HG03558 (cell line): ENCODE results near the gene COX4I2.
"Not testable (repeated sequence)": the region's sequence is repeated elsewhere in the genome, so short reads cannot be mapped to it uniquely, and the experiment has no call there.

Experiments used
- ATAC-seq: cut with Tn5 transposase; IDR thresholded peaks from one replicate; pipeline ENCODE4 v1.9.1; 2021; ENCODE audit warnings: moderate number of reproducible peaks; ENCODE audit not compliant: unreplicated experiment; ENCODE audit errors: extremely low read depth

COX4I2 gene

DNA sequence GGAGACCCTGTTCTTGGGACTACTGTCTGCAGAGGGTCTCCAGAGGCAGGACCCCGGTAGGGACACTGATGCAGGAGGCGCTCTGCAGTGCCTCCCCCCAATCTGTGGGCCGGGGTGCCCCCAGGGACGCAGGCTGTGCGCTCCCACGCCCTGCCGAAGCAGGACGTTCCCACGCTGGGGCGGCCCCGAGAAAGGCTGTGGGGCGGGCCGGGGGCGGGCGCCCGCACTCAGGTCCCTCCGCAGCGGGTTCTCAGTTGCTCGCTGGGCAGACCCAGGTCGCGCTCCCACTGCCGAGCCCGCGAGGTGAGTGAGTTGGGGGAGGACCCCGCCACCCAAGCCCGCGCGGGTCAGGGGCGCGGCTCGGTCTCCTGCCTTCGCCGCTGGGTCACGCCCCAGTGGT is at the start of gene COX4I2:
Gene COX4I2, plus strand, starts transcription at position 253 of the 400 bp plus-strand sequence. CDS start 1,106 bp downstream, outside the sequence.
- no peak for ATAC-seq

DNA sequence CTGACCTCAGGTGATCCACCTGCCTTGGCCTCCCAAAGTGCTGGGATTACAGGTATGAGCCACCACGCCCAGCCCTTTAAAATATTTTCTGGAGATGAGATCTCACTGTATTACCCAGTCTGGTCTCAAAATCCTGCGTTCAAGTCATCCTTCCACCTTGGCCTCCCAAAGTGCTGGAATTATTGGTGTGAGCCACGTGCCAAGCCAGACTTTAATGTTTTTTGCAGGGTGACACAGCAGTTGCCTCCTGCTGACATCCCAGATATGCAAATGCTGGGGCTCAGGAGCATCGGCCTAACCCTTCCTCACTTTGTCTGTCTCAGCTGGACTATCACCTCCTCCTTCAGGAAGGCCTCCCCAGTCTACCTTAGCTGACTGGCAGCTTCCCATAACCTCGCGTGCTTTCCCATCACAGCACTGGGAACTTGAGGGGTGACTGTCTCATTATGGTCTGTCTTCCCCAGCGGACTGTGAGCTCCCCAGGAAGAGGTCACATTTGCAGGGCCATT is 46.9 kb upstream of the COX4I2 start:
- ATAC-seq, result no peak

DNA sequence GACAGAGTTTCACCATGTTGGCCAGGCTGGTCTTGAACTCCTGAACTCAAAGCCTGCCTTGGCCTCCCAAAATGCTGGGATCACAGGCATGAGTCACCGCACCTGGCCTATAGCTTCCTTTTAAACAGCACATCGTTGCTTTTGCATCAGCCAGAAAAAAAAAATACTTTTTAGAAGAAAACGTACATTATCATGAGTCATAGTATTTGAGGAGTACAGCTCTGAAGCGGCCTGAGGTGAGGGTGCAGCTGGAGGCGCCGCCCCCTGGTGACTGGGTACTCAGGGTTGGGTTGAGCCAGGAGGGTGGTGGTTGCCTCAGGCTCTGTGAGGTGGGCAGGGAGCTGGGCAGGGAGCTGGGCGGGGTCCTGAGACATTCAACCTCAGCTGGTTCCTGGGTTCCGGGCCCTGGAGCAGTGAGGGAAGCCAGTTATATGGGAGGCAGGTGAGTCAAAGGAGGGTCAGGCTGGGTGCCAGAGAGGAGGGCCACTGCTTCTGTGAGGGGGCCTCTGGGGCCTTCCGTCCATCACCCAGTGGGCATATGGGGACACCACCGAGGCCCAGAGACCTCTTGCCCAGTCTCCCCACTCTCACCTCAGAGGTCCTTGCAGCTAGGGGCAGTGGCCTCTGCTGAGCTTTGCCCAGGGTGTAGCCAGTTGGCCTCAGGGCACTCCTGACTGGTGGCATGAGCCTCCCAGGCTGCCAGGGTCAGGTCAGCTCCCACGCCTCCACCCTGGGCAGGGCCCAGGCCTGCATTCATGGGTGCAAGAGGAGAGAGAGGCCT is 44.3 kb upstream of the COX4I2 start:
- ATAC-seq, result no peak

DNA sequence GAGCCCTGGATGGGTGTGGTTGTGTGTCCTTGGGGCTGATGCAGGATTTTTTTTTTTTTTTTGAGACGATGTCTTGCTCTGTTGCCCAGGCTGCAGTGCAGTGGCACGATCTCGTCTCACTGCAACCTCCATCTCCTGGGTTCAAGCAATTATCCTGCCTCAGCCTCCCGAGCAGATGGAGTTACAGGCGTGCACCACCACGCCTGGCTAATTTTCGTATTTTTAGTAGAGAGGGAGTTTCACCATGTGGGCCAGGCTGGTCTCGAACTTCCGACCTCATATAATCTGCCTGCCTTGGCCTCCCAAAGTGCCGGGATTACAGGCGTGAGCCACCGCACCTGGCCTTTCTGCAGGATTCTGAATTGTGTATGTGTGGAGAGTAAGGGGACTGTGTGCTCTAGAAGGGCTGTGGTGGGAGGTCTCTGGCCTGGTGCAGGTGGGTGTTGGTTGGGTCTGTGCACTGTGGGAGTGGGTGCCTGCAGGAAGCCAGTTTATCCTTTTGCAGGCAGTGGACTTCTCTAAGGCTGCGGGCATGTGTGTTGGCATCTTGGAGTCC is 43.6 kb upstream of the COX4I2 start:
- no peak for ATAC-seq

DNA sequence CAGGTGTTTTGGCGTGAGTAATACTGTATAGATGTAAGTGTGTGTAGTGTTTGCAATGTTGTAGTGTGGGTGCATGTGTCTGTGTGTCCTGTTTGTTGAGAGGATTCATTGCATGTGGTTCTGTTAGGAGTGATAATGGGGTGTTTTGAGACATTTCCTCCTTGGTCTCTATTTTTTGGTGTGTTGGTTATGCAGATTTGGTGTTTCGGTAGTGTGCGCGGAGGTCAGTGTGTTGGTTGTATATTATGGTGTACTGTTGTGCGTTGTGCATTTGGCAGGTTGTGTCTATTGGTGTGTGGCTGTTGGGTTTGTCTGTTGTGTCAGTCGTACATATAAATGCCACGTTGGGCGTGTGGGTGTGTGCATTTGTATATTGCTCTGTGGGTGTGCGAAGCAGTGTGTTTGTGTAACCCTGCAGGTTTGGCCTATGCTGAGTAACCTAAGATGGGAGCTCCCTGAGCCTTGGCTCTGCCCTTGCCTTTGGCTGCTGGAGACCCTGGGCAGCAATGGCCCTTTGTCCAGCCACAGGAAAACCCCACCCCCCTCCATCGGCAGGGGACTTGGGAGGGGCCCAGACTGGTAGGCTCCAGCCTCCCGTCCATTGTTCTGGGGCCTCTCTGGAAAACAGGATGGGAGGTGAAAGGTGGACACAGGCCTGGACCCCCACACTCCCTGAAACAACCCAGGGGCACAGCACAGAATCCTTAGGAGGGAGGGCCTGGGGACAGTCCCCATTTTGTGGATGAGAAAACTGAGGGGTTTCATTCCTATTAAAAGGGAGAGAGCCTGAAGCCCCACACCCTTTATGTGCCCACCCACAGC is 42.9 kb upstream of the COX4I2 start:
- no peak for ATAC-seq

DNA sequence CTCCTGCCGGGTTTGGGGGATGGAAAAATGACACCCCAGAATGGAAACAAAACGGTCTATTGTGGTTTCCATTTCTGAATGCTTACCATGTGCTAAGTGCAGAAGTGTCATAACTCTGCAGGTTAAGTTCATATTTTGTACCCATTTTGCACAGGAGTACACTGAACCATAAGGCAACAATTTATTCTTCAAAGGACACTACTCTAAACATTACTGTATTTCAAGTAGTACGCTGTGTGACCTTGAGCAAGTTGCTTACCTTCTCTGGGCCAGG is 42.4 kb upstream of the COX4I2 start:
- no peak for ATAC-seq

DNA sequence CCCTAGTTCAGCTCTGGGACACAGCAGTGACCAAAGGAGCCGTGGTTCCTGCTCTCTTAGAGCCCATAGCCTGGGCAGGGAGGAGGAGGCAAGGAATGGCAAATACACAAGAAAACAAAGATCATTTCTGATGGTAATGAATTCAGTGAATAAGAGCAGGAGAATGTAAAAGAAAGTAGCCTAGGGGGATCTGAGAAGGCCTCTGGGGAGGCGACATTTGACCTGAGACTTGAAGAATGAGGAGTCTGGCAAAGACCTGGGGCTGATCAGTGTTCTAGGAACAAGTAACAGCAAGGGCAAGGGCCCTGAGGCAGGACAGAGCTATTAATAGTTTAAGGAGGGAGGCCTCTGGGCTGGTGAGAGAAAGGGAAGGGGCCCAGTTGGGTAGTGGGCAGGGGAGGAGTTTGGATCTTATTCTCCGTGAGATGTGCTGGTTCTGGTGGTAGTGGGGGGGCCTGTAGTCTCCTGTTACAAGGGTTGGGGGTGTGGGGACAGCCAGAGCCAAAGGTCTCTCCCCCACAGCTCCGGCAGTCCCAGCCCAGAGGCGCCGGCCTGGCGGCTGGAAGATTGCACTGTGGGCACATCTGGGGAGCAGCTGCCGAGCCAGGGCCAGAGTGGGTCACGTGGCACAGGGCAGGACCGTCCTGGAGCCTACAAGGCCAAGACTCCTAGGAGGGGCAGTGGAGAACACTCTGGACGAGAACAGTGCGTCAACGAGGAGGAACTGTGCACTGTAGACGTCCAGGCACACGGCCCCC is 41.9 kb upstream of the COX4I2 start:
- no peak for ATAC-seq

DNA sequence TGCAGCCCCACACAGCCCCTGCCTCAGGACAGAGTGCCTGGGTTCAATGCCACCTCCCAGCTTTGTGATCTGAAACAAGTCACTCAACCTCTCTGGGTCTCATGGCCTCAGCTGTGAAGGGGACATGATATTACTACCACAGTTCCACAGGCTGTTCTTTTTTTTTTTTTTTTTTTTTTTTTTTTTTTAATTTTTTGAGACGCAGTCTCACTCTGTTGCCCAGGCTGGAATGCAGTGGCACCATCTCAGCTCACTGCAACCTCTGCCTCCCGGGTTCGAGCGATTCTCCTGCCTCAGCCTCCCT is 41.3 kb upstream of the COX4I2 start:
- not testable (repeated sequence) for ATAC-seq

DNA sequence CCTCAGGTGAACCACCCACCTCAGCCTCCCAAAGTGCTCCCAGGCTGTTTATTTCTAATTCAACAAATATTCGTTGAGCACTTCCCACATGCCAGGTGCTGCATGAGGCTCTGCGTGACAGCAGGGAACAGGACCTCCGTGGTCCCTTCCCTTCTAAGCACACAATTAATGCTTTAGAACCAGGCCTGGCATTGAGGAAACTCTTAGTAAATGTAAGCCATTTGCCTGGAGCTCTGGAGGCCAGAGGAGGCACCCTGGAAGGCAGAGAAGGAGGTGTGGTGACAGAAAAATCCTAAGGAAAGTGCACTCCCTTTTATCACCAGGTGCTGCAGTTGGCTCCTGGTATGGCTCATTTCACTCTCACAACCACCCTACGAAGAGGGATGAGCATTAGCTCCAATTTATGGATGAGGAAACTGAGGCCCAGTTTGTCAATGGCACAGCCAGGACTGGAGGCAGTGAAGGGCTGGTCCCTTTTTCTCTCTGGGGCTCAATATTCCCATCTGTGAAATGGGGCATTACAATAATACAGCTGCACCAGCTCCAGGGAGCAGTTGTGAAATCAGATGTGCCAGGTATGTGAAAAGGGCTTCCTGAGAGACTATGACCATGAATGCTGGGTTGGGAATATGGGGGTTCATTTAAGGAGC is 40.8 kb upstream of the COX4I2 start:
- ATAC-seq, result no peak

DNA sequence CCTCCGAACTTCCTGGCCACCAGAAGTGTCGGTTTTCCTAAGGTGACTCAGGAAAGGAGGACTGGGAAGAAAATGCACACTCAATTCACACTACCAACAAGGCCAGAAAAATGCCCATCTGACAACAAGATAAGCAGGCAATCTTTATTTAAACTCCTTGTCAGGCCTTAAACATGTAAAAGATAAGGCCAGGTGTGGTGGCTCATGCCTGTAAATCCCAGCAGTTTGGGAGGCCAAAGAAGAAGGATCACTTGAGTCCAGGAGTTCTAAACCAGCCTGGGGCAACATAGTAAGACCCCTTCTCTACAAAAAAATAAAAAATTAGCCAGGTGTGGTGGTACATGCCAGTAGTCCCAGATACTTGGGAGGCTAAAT is 40.2 kb upstream of the COX4I2 start:
- ATAC-seq, result no peak

DNA sequence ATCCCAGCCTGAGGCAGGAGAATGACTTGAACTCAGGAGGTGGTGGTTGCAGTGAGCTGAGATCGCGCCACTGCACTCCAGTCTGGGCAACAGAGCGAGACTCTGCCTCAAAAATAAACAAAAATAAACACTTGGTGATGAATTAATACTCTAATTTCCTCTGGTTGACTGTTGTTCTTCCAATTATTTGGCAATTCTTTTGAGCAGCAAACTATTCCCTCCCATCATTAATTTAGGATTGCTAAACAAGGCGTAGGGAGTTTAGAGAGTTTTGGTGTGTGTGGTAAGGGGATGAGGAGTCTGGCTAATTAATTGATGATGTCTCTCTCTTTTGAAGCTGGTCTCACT is 35.3 kb upstream of the COX4I2 start:
- ATAC-seq, result no peak

DNA sequence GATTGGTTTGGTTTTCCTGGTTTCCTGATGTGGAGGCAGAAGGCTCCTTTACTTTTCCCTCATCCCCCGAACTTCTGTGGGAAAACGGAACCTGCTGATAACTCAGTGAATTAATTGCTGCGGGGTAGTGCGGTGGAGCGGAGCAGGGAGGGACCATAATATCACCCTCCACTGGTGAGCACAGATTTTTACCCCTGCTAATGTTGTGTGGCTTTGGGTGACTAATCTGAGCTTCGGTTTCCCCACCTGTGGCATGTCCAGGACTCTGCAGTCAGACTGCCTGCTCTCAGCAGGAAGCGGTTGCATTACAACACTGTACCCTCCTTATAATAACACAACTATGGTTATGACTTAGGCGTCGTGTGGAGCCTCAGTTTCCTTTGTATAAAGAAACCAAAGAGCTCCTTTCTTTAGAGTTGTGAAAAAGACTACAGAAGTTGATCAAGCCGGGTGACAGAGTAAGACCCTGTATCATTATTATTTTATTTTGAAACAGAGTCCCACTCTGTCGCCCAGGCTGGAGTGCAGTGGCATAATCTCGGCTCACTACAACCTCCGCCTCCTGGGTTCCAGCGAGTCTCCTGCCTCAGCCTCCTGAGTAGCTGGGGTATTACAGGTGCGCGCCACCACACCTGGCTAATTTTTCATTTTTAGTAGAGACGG is 34.8 kb upstream of the COX4I2 start:
- peak; percentile 71 for ATAC-seq

DNA sequence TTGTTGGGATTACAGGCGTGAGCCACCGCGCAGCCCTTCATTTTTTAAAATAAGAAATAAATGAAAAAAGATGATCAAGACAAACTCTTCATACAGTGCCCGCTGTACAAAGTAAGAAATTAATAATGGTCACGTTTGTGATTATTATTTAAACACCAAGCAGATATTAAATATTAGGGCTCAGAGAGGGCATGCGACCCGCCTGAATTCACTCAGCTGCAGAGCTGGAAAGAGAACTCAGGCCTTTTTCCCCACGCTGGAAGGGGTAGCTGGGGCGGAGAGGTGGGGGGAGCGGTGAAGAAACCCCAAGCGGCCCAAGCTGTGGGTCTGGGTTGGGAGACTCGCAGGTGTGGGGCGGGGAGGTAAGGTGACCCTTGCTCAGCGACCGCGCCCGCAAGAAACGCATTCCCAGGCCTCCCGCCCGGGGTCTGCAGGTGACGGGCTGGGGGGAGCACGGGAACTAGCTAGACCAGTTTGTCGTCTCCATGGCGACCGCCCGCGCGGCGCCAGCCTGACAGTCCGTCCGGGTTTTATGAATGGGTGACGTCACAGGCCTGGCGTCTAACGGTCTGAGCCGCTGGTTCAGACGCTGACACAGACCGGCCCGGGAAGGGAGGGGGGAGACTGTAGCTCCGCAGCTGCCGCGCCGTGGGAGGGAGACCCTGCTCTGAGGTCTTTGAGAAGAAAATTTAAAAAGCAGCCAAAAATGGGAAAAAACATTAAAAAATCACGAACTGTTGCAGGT is 33.7 kb upstream of the COX4I2 start:
- ATAC-seq, result no peak

DNA sequence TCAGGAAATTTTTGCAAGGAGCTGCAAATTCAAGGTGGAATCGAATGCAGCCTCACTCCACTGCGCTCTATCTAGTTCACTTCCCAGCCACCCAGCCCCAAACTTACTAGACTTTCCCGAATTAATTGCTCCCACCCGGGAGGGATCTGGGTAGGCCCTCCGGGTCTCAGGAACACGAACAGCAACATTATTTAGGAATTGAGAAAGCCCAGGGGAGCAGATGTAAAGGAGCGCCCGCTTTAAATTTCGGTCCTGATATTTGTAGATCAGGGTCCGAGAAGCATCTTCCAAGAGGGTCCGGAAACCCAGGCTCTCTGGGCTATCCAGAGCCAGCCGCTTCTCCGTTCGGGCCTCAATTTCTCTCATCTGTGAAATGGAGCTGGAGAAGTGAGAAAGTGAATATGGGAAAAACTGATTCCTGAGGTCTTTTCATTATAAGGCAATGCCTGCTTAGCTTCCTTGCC is 33.1 kb upstream of the COX4I2 start:
- ATAC-seq, result no peak

DNA sequence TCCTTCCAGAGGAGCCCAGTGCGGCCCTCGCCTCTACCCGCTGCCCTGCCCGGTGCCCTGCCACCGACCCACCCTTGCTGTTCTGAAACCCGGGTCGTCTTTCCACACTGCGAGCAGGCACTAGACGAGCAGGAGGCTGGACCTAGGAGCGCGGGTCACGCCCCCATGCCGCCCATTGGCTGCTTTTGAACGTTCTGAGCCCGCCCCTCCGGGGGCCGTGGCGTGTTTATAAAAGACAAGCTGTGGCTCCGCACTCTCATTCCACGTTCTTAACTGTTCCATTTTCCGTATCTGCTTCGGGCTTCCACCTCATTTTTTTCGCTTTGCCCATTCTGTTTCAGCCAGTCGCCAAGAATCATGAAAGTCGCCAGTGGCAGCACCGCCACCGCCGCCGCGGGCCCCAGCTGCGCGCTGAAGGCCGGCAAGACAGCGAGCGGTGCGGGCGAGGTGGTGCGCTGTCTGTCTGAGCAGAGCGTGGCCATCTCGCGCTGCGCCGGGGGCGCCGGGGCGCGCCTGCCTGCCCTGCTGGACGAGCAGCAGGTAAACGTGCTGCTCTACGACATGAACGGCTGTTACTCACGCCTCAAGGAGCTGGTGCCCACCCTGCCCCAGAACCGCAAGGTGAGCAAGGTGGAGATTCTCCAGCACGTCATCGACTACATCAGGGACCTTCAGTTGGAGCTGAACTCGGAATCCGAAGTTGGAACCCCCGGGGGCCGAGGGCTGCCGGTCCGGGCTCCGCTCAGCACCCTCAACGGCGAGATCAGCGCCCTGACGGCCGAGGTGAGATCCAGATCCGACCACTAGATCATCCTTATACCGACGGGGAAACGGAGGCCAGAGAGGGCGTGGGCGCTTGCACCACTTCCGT is 32.4 kb upstream of the COX4I2 start, which contains the start of gene ID1:
Gene ID1, plus strand, starts transcription at position 259 of the 871 bp plus-strand sequence. Its CDS starts 99 bp downstream, at position 358.
- peak; percentile 53 for ATAC-seq

DNA sequence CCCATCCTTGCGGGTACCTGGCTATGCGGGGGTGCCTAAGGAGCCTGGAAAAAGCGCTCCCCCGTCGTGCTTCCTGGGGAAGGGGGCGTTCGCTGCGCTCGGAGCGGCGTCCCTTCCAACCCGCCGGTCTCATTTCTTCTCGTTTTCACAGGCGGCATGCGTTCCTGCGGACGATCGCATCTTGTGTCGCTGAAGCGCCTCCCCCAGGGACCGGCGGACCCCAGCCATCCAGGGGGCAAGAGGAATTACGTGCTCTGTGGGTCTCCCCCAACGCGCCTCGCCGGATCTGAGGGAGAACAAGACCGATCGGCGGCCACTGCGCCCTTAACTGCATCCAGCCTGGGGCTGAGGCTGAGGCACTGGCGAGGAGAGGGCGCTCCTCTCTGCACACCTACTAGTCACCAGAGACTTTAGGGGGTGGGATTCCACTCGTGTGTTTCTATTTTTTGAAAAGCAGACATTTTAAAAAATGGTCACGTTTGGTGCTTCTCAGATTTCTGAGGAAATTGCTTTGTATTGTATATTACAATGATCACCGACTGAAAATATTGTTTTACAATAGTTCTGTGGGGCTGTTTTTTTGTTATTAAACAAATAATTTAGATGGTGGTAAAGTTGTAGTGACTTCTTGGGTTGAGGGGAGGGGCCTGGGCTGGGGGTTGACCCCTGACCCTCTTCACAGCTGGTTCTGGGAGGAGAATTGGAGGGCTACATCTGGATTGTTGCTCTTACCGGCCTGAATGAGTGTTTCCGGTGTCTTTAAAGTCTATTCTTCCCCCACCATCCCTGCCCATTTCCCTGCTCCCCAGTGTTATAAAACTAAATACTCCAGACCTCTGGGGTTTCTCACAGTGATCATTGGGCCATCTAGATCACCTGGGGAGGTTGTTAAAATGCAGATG is 31.6 kb upstream of the COX4I2 start:
- no peak for ATAC-seq
